SK-N-SH treated with all-trans-retinoic acid at 6 μM for 48 hours (cell line): ENCODE results near the gene IGSF9.

Experiments used
- ATAC-seq: fragments of 200-7000 bp; cut with Tn5 transposase; 3 replicates; pipeline ENCODE4 v1.9.1; 2020; ENCODE audit warnings: mild to moderate bottlenecking, moderate library complexity
- ARNTL ChIP-seq: fragments of 450-650 bp; formaldehyde crosslinking; IDR thresholded peaks from 2 replicates; pipeline ENCODE4 v1.5.0; 2020; ENCODE audit warnings: low read depth, mild to moderate bottlenecking, moderate library complexity, borderline replicate concordance
- BACH2 ChIP-seq: fragments of 250-450 bp; sonication (Bioruptor Pico); IDR thresholded peaks from 2 replicates; pipeline ENCODE4 v1.9.0; 2021; ENCODE audit warnings: mild to moderate bottlenecking, borderline replicate concordance
- CSDC2 ChIP-seq: fragments of 250-450 bp; sonication (Bioruptor Pico); IDR thresholded peaks from 2 replicates; pipeline ENCODE4 v1.5.0; 2020; ENCODE audit warnings: mild to moderate bottlenecking, moderate library complexity
- CSRNP3 ChIP-seq: fragments of 250-450 bp; sonication (Bioruptor Pico); IDR thresholded peaks from 2 replicates; pipeline ENCODE4 v1.5.1; 2021; ENCODE audit warnings: mild to moderate bottlenecking, moderate library complexity
- ISL1 ChIP-seq: fragments of 250-450 bp; sonication (Bioruptor Pico); IDR thresholded peaks from 2 replicates; pipeline ENCODE4 v2.1.2; 2022; ENCODE audit warnings: mild to moderate bottlenecking, moderate library complexity
- PATZ1 ChIP-seq: fragments of 250-450 bp; sonication (Bioruptor Pico); IDR thresholded peaks from 2 replicates; pipeline ENCODE4 v1.8.0; 2020; ENCODE audit warnings: mild to moderate bottlenecking, moderate library complexity, borderline replicate concordance
- PPARA ChIP-seq: fragments of 250-450 bp; sonication (Bioruptor Pico); IDR thresholded peaks from 2 replicates; pipeline ENCODE4 v1.5.0; 2020; ENCODE audit warnings: mild to moderate bottlenecking, borderline replicate concordance
- TOX ChIP-seq: fragments of 250-450 bp; sonication (Bioruptor Pico); IDR thresholded peaks from 2 replicates; pipeline ENCODE4 v1.8.0; 2021; ENCODE audit warnings: mild to moderate bottlenecking, moderate library complexity, borderline replicate concordance
- TSHZ2 ChIP-seq: fragments of 250-450 bp; sonication (Bioruptor Pico); IDR thresholded peaks from 2 replicates; pipeline ENCODE4 v1.5.0; 2020; ENCODE audit warnings: mild to moderate bottlenecking, moderate library complexity
- ZFP3 ChIP-seq: fragments of 250-450 bp; sonication (Bioruptor Pico); IDR thresholded peaks from 2 replicates; pipeline ENCODE4 v1.5.0; 2020; ENCODE audit warnings: mild to moderate bottlenecking, moderate library complexity
- ZFP30 ChIP-seq: fragments of 450-650 bp; formaldehyde crosslinking; IDR thresholded peaks from 2 replicates; pipeline ENCODE4 v1.5.0; 2022; ENCODE audit warnings: mild to moderate bottlenecking, moderate library complexity
- ZNF565 ChIP-seq: fragments of 450-650 bp; formaldehyde crosslinking; conservative IDR thresholded peaks from 2 replicates; pipeline ENCODE4 v1.5.0; 2020; ENCODE audit warnings: low read depth, mild to moderate bottlenecking, moderate library complexity
- ZNF70 ChIP-seq: fragments of 450-650 bp; formaldehyde crosslinking; IDR thresholded peaks from 2 replicates; pipeline ENCODE4 v1.5.0; 2020; ENCODE audit warnings: mild to moderate bottlenecking, moderate library complexity

IGSF9 gene

GRCh38 chr1:159879136-159879535, 66.3 kb downstream of the IGSF9 start:
- ATAC-seq = no peak
- no peak for TF ChIP-seq ARNTL (CRISPR knock-in tag)
- no peak for TF ChIP-seq BACH2 (CRISPR knock-in tag)
- TF ChIP-seq ZFP3 (CRISPR knock-in tag) = no peak
- TF ChIP-seq CSRNP3 (CRISPR knock-in tag) = no peak
- TF ChIP-seq TSHZ2 (CRISPR knock-in tag) = no peak
- TF ChIP-seq CSDC2 (CRISPR knock-in tag) = no peak
- no peak for TF ChIP-seq ISL1 (CRISPR knock-in tag)
- TF ChIP-seq ZFP30 (CRISPR knock-in tag) = no peak
- TF ChIP-seq TOX (CRISPR knock-in tag) = no peak
- no peak for TF ChIP-seq ZNF70
- TF ChIP-seq ZNF565 = no peak
- no peak for TF ChIP-seq PATZ1 (CRISPR knock-in tag)
- no peak for TF ChIP-seq PPARA (CRISPR knock-in tag)

GRCh38 chr1:159877695-159878444, 67.5 kb downstream of the IGSF9 start:
- ATAC-seq = no peak
- no peak for TF ChIP-seq CSRNP3 (CRISPR knock-in tag)
- TF ChIP-seq PATZ1 (CRISPR knock-in tag) = no peak
- no peak for TF ChIP-seq CSDC2 (CRISPR knock-in tag)
